HepG2 (cell line): ENCODE data around the gene QSOX1.

Source experiments
- AHDC1 ChIP-seq: sonication (generic); formaldehyde crosslinking; IDR thresholded peaks from 2 replicates; pipeline ENCODE4 v1.5.1; 2020; ENCODE audit warnings: mild to moderate bottlenecking, missing genetic modification reagents, borderline replicate concordance
- MTA3 ChIP-seq: sonication (generic); formaldehyde crosslinking; IDR thresholded peaks from 2 replicates; pipeline ENCODE4 v1.4.0; 2020; ENCODE audit warnings: missing genetic modification reagents
- MZF1 ChIP-seq: sonication (generic); formaldehyde crosslinking; IDR thresholded peaks from 2 replicates; pipeline ENCODE4 v1.8.1; 2023; ENCODE audit warnings: mild to moderate bottlenecking, missing genetic modification reagents, borderline replicate concordance
- SETDB1 ChIP-seq: sonication (generic); formaldehyde crosslinking; IDR thresholded peaks from 2 replicates; pipeline ENCODE4 v1.5.1; 2020; ENCODE audit warnings: missing genetic modification reagents, mild to moderate bottlenecking, borderline replicate concordance
- ZBED4 ChIP-seq: sonication (generic); formaldehyde crosslinking; IDR thresholded peaks from 2 replicates; pipeline ENCODE4 v1.4.0; 2020; ENCODE audit warnings: missing genetic modification reagents, borderline replicate concordance

- TF ChIP-seq MZF1 (no peak), ZBED4 (CRISPR knock-in tag) (no peak), AHDC1 (CRISPR knock-in tag) (no peak), SETDB1 (CRISPR knock-in tag) (no peak), MTA3 (CRISPR knock-in tag) (no peak)
These were observed 57.2 kb downstream of the QSOX1 start for GRCh38 chr1:180211860-180212229.
